Measurements from ENCODE around the gene SHC1.
A peak's percentile ranks its signal among the peaks of the same experiment; 100 is the strongest.

The SHC1 gene

DNA sequence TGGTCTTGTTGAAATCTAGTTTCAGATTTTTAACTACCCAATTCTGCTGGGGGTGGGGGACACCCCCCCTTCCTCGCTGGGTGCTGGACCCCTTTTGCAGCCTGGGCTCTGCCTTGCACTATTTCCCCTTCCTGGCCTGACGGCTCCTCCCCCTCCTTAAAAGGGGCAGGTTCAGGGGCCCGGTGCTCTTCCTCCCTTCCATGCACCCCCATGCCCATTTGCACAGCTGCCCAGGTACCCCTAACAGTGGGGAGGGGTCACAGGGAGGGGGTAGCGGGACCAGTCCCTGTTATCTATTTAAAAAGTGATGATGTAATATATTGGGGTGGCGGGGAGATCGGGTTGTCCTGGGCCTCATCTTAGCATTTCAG is 47.4 kb upstream of the SHC1 start:
- Histone ChIP-seq H3K36me3 (ENCODE audit: low read length) (no peaks in the 10 kb centered on the region), H3K9me2 (replicated peaks; ENCODE audit: insufficient read depth, low read length) (no peaks in the 10 kb centered on the region), H3K9ac (ENCODE audit: low read length) (no peak overlapping the region; the same call in 1 of the 2 replicates), H3K4me3 (ENCODE audit: insufficient read depth, low read length, poor library complexity, severe bottlenecking) (no peak overlapping the region), H3K27me3 (ENCODE audit: low read length) (no peaks in the 10 kb centered on the region), H4K20me1 (ENCODE audit: low read depth, low read length) (no peaks in the 10 kb centered on the region), H2AFZ (ENCODE audit: low read depth, low read length, severe bottlenecking) (no peak overlapping the region), H3K79me2 (ENCODE audit: insufficient read depth, low read length) (no peaks in the 10 kb centered on the region), H3K9me3 (ENCODE audit: insufficient read depth, low read length) (no peaks in the 10 kb centered on the region), H3K4me2 (ENCODE audit: low read depth, low read length, poor library complexity, severe bottlenecking) (peak overlapping the region; percentile 28), H3K27ac (ENCODE audit: low read depth, low read length) (no peak overlapping the region), H3F3A (ENCODE audit: insufficient read depth) (peaks cover 6% of the 10 kb centered on the region; the same call in 1 of the 2 replicates)
- no peak for TF ChIP-seq EZH2phosphoT487 (conservative IDR thresholded peaks at IDR 0.05; ENCODE audit: low read length)
- TF ChIP-seq, protein P1, sequence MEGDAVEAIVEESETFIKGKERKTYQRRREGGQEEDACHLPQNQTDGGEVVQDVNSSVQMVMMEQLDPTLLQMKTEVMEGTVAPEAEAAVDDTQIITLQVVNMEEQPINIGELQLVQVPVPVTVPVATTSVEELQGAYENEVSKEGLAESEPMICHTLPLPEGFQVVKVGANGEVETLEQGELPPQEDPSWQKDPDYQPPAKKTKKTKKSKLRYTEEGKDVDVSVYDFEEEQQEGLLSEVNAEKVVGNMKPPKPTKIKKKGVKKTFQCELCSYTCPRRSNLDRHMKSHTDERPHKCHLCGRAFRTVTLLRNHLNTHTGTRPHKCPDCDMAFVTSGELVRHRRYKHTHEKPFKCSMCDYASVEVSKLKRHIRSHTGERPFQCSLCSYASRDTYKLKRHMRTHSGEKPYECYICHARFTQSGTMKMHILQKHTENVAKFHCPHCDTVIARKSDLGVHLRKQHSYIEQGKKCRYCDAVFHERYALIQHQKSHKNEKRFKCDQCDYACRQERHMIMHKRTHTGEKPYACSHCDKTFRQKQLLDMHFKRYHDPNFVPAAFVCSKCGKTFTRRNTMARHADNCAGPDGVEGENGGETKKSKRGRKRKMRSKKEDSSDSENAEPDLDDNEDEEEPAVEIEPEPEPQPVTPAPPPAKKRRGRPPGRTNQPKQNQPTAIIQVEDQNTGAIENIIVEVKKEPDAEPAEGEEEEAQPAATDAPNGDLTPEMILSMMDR (IDR thresholded peaks at IDR 0.05; ENCODE audit: insufficient read depth, low read length, poor library complexity, severe bottlenecking) = no peak

DNA sequence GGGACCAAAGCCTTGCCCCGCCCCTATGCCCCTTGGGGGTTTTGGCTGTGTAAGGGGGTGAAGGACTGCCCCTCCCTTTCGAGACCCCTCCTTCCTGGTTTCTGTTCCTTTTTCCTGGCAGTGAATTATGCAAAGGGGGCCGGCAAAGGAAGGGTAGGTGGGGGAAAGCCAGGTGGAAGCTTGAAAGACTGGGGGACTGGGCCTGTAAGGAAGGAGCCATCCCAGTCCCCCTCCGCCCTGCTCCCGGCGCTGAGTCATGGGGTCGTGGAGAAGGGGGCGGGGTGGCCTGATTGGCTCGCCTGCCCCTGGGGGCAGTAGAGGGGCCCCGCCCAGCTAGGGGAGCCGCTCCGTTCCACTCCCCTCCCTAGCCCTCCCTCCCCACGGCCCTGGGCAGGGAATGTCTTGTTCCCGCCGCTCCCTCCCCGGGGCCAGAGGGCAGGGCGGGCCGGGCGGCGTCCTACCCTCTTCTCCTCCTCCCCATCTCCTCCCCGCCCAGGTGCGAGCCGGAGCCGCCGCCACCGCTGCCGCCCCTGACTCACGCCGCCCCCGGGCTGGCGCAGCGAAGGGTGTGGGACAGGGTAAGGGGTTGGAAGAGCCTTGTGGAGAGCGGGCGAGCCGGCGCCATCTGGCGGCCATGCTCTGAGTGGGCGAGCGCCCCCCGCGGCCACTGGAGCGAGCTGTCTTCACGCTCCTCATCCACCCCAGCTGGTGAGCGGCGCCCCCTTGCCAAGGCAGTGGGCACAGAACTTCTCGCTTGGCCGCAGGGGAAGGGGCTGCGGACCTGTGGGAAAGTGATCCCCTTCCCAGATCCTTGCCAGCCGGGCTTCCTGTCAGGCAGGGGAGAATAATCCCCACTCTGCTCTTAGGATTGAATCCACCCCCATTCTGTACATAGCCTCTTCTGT is 46.7 kb upstream of the SHC1 start:
- no peaks in the 10 kb centered on the region for H3K36me3 ChIP-seq (ENCODE audit: low read length)
- H3K4me3 ChIP-seq (ENCODE audit: insufficient read depth, low read length, poor library complexity, severe bottlenecking) = no peak overlapping the region
- no peaks in the 10 kb centered on the region for H3K9me2 ChIP-seq (replicated peaks; ENCODE audit: insufficient read depth, low read length)
- H3K27ac ChIP-seq (ENCODE audit: low read depth, low read length) = no peak overlapping the region
- H3K79me2 ChIP-seq (ENCODE audit: insufficient read depth, low read length) = no peaks in the 10 kb centered on the region
- no peak overlapping the region for H2AFZ ChIP-seq (ENCODE audit: low read depth, low read length, severe bottlenecking)
- no peaks in the 10 kb centered on the region for H3K9me3 ChIP-seq (ENCODE audit: insufficient read depth, low read length)
- H3K4me2 ChIP-seq (ENCODE audit: low read depth, low read length, poor library complexity, severe bottlenecking) = peak overlapping the region; percentile 44
- H3K27me3 ChIP-seq (ENCODE audit: low read length) = no peaks in the 10 kb centered on the region
- H3K9ac ChIP-seq (ENCODE audit: low read length) = no peak overlapping the region; the same call in 1 of the 2 replicates
- TF ChIP-seq, protein P1 (IDR thresholded peaks at IDR 0.05; ENCODE audit: insufficient read depth, low read length, poor library complexity, severe bottlenecking) = peak; percentile 100
- no peak for TF ChIP-seq EZH2phosphoT487 (conservative IDR thresholded peaks at IDR 0.05; ENCODE audit: low read length)
- H4K20me1 ChIP-seq (ENCODE audit: low read depth, low read length) = no peaks in the 10 kb centered on the region
- H3F3A ChIP-seq (ENCODE audit: insufficient read depth) = peaks cover 6% of the 10 kb centered on the region; the same call in 1 of the 2 replicates

DNA sequence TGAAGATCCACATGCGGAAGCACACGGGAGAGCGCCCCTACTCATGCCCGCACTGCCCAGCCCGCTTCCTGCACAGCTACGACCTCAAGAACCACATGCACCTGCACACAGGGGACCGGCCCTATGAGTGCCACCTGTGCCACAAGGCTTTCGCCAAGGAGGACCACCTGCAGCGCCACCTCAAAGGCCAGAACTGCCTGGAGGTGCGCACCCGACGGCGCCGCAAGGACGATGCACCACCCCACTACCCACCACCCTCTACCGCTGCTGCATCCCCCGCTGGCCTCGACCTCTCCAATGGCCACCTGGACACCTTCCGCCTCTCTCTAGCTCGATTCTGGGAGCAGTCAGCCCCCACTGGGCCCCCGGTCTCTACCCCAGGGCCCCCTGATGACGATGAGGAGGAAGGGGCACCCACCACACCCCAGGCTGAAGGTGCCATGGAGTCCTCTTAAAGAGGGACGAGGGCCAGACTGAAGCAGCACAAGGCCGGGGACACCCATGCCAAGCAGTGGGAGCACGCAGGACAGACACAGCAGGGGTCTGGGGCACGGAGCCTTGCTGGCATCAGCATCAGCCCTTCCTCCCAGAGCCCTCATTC is 45.8 kb upstream of the SHC1 start:
- Histone ChIP-seq H3K36me3 (ENCODE audit: low read length) (no peaks in the 10 kb centered on the region), H3K79me2 (ENCODE audit: insufficient read depth, low read length) (no peaks in the 10 kb centered on the region), H4K20me1 (ENCODE audit: low read depth, low read length) (no peaks in the 10 kb centered on the region), H3K9me2 (replicated peaks; ENCODE audit: insufficient read depth, low read length) (no peaks in the 10 kb centered on the region), H3K4me2 (ENCODE audit: low read depth, low read length, poor library complexity, severe bottlenecking) (peak overlapping the region; percentile 11), H3K27ac (ENCODE audit: low read depth, low read length) (no peak overlapping the region), H3K9ac (ENCODE audit: low read length) (no peak overlapping the region), H3F3A (ENCODE audit: insufficient read depth) (peaks cover 6% of the 10 kb centered on the region; the same call in 1 of the 2 replicates), H3K27me3 (ENCODE audit: low read length) (no peaks in the 10 kb centered on the region), H2AFZ (ENCODE audit: low read depth, low read length, severe bottlenecking) (no peak overlapping the region), H3K4me3 (ENCODE audit: insufficient read depth, low read length, poor library complexity, severe bottlenecking) (no peak overlapping the region), H3K9me3 (ENCODE audit: insufficient read depth, low read length) (no peaks in the 10 kb centered on the region)
- no peak for TF ChIP-seq EZH2phosphoT487 (conservative IDR thresholded peaks at IDR 0.05; ENCODE audit: low read length)
- TF ChIP-seq, protein P1 (IDR thresholded peaks at IDR 0.05; ENCODE audit: insufficient read depth, low read length, poor library complexity, severe bottlenecking) = no peak
